GM19455 (cell line): Measurements from ENCODE around the gene NPR3.

Experiments used
- ATAC-seq: cut with Tn5 transposase; IDR thresholded peaks from one replicate; pipeline ENCODE4 v1.9.1; 2021; ENCODE audit not compliant: unreplicated experiment

NPR3 gene, protein sequence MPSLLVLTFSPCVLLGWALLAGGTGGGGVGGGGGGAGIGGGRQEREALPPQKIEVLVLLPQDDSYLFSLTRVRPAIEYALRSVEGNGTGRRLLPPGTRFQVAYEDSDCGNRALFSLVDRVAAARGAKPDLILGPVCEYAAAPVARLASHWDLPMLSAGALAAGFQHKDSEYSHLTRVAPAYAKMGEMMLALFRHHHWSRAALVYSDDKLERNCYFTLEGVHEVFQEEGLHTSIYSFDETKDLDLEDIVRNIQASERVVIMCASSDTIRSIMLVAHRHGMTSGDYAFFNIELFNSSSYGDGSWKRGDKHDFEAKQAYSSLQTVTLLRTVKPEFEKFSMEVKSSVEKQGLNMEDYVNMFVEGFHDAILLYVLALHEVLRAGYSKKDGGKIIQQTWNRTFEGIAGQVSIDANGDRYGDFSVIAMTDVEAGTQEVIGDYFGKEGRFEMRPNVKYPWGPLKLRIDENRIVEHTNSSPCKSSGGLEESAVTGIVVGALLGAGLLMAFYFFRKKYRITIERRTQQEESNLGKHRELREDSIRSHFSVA

DNA sequence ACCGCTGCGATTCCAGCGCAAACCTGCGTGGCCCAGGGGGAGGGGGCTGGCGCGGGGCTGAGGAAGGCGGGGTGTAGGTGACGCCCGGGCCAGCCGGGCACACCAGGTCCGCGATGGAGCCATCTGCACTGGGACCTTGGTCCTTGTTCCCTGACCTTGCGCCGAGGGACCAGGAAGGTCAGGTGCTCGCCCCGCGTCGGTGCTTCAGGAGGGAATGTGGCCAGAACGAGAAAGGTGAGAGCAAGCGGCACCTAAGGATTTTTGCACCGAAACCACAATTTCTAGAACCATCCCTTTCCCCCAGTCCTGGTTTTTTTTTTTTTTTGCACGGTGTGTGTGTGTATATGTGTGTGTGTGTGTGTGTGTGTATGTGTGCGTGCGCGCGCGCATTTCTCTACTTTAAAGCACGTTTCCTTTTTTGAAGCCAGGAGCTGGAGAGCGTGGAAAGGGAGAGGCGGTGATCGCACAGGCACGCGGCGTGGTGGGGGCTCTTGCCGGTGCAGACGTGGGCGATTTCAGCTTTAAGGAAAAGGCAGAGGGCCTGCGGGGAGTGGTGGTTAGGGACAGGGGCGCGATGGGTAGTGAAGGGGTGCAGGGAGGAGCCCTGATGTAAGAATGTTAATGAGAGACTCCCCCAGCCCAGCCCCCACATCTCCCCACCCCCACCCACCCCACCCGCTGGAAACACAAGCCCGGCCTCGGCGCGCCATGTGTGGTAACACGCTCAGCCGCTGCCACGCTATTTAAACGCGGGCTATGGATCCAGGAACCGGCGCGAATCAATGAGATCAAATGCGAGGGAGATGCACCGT lies at the start of gene NPR3:
TSS of gene NPR3 (plus strand) at position 772 of the 812 bp plus-strand sequence. CDS start 456 bp downstream, outside the sequence.
- ATAC-seq = no peak

DNA sequence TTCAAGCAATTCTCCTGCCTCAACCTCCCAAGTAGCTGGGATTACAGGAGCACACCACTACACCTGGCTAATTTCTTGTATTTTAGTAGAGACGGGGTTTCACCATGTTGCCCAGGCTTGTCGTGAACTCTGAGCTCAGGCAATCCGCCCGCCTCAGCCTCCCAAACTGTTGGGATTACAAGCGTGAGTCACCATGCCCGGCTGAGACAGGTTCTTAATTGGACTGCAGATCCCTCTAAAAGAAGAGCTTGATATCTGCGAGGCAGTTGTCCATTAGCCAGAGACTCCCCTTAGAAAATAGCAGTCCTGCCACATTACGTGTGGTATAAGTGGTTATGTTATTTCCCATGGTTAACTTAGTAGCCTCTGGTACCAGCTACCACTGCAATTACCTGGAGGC lies 46.6 kb upstream of the NPR3 start:
- no peak for ATAC-seq

DNA sequence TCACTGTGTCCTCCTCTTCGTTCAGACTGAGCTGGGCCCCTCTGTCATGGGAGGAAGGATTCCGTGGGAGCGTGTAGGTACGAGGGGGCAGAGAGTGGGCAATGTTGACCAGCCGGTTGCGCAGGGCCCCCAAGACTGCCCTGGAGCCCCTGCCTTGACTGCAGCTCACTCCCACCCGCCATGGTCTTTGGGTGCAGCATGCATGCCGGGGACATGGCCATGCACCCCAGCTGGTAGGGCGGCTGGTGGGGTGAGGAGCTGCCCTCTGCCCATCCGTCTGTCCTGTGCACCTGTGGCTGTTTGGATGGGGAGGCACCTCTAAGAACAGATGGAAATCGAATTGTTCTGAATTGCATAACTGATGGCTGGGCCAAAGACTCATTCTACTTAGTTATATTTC lies 42.6 kb upstream of the NPR3 start:
- ATAC-seq = no peak

DNA sequence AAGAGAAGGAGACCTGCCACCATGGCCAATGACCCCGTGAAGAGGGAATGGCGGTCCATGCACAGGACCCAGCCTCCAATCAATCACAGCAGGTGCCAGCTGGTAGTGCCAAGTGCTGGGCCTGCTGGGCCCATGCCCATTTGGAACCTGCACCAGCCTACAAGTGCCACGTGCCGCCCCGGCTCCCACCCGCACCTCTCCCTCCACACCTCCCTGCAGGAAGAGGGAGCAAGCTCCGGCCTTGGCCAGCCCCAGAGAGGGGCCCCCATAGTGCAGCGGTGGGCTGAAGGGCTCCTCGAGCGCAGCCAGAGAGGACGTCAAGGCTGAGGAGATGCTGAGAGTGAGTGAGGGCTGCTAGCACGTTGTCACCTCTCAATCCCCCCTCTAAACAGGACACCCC lies 37.8 kb upstream of the NPR3 start:
- ATAC-seq = no peak

DNA sequence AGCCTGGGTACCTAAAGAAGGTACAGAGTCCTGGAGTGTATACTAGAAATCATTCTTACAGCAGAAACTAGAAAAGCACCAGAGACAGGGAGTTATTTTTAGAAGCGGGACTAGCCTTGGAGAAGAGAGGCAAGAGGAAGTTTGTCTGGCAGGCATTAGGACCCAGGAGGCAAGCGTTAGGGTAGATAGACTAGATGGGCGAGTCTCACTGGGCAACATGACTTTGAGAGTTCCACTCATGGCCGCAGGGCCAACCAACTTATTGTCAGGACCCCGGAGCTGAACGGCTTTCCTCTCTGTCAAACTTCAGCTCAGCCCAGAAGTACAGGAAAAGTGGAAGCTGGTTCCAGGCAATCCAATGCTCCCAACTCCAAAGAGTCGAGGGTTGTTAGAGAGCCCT lies 34.1 kb upstream of the NPR3 start:
- ATAC-seq = no peak

DNA sequence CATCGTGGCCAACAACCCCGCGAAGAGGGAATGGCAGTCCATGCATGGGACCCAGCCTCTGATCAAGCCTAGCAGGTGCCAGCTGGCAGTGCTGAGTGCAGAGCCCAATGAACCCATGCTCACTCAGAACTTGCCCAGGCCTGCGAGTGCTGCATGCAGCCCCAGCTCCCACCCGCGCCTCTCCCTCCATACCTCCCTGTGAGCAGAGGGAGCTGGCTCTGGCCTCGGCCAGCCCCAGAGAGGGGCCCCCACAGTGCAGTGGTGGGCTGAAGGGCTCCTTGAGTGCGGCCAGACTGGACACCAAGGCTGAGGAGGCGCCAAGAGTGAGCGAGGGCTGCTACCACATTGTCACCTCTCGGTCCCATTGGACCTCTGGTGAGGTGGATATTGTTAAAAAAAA lies 32.6 kb upstream of the NPR3 start:
- no peak for ATAC-seq

DNA sequence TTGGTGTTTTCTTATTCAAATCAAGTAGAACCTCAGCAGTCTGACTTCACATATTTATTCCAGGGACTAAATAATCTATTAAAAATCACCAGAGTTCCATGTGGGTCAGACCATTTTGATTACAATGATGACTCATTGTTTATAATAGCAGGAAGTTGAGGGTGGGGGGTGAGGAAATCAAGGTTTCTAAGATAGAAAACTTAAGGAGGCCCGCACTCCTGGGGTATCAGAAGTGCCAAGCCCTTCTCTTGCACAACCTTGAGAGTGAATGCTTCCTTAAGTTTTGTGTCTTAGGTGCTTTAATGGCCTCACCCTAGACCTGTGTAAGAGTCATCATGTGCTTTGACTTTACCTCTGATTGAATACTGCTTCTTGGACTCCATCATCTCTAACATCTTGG lies 31.9 kb upstream of the NPR3 start:
- no peak for ATAC-seq

DNA sequence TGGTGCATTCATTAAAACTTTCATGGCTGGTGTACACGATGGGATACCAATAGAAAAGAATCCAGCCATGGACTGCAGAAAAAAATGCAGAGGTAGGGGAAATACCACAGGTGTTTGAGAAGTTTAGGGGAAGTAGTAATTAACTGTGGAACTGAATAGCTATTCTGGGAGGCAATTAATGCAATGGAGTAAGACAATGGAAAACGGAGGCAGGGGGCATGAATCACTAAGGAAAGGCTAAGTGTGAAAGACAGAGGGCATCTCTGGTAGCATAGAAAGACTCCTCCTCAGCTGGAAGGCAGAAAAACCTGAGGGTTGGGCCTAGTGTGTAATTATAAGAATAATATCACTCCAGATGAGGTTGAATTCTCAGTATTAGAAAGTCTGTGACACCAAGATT lies 30.9 kb upstream of the NPR3 start:
- ATAC-seq = no peak

DNA sequence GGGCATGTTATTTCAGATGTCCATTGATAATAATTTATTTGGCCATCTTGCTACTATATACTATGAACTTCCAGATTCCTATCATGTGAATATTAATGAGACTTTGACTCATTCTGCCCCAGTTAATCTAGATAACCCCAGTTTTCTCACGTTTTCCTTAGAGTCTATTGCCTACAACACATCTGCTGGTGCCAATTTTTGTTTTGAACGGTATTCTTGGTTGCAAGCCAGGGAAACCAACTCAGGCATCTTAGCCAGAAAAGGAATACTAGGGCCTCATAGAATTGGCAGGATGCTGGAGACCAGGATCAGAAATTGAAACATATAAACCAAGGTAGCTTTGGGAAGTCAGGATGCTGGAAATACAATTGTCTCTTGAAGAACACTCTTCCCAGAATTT lies 28.0 kb upstream of the NPR3 start:
- ATAC-seq = no peak

DNA sequence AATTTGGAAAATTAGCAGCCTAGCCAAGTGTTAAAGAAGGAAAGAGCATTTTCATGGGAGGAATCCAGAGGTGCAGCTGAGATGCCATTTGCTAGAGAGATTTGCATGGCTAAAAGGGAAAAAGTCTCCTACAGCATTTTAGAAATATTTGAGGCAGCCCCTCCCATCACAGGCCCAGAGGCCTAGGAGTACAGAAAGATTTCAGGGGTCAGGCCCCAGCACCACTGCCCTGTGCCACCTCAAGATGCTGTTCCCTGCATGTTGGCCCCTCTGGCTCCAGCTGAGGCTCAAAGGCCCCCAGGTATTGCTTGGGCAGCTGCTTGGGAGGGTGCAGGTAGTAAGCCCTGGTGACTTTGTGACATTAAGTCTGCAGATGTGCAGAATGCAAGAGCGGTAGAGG lies 26.9 kb upstream of the NPR3 start:
- ATAC-seq = no peak

DNA sequence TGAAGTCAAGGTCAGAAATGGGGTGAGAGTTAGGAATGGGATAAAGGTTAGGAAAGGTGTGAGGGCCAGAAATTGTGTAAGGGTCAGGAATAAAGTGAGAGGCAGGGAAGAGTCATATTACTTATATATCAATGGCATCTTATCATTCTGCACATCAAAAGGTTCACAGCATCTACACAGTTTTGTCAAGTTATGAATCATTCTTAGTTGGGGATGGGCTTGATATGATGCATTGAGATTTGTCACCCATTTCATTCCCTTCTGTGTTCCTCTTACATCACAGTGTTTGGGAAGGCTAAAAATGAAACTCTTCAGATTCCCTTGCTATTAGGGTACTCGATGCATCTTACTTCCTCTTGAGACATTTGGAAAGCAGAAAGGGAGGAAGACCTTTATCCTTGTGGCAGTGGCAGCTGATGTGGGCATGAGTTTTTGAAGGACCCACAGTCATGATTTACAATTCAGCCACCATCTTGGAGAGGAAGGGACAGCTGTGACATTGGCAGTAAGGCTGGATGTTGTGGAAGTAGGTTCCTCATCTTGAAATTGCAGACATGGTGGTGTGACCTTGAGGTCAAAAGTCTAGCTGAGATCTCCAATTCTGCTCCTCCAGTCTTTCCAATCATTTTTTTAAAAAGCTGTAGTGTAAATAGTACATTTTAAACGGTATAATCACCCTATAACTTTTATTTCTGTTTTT lies 24.2 kb upstream of the NPR3 start:
- ATAC-seq = no peak

DNA sequence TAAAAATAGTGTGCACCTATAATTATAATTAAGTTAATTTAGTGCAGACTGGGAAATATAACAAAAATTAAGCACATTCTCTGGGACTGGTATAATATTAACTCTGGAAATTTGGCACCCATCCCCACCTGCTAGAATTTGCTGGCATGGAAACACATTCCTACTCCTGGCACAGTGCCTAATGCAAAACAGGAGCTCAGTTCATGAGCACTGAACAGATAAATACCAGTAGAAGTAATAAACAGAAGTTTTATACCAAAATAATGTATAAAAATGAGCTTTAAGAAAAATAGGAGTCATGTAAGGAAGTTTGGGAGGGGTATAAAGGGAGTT lies 23.7 kb upstream of the NPR3 start:
- ATAC-seq = no peak

DNA sequence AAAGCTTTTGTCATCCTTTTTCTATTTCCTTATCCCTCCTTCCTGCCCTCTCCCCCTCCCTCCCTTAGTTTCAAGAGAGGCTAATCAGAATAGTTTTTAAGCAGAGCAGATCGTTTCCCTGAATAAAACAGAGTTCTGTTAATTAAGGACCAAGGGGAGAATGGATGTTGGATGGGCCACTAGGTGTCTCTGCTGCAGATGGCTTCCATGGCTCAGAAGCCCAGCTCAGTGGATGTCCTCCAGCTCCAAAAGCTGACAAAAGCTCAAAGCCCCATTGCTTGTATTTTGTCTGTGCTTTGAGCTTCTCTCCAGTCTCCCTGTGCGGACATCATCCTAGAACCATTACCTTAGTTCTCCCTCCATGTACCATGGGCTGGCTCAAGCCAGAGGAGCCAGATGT lies 21.0 kb upstream of the NPR3 start:
- no peak for ATAC-seq

DNA sequence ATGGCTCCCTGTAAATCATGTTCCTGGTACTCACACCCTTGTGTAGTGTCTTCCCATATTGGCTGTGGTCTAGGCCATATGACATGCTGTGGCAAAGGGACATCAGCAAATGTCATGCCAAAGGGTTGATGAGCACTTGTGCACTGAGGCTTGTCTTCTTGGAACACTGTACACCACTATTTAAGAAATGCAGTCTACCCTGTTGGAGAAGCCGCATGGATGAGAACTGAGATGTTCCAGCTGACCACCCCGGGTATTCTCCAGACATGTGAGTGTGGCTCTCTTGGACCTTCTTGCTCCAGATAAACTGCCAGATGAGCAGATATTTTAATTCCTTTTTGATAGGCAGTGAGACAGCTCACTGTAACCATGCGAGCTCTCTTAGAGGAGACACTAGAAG lies 20.5 kb upstream of the NPR3 start:
- ATAC-seq = no peak

DNA sequence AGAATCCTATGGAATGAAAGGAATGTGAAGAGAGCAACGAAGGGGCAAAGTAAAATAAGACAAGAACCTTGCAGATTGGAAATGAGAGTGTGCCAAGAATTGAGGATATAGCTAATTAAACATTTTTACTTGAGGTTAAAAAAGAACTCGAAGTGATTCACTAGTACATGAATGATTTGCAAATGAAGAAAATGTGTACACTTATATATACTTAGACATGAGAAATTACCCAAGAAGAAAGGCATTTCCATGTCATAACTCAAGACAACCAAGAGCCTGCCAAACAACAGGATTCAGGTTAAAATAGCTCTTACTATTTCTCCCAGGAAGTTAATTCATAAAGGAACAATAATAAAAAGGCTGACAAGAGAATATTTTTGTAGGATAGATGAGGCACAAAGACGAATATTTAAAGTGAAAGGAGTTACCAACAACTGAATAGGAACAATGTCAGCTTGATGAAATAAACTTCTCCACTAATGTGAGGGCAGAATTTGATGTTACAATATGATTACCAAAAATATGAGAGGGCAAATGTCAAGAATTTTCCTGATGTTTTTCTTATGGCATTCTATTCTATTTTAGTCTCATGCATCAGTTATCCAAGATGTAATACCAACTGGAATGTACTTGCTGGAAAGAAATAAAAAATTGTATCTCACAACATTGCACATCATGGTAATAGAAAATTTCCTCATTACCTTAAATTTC lies 18.9 kb upstream of the NPR3 start:
- ATAC-seq = no peak

DNA sequence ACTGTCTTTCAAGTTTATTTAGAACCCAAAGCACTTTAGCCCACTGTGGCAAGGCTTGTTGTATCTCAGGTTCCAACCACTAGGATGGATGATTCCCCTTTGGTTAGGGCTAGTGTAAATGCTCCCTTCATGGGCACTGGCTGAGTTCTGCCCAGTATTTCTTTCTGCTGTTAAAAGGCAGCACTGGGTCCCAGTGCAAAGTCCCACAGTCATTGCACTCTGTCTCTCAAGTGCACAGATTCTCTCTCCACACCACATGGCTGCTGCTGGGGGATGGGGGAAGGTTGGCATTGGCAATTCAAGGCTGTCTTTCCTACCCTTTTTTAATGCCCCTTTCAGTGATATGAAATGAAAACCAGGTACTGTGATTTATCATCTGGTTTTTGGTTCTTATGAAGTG lies 7.2 kb upstream of the NPR3 start:
- ATAC-seq = no peak

DNA sequence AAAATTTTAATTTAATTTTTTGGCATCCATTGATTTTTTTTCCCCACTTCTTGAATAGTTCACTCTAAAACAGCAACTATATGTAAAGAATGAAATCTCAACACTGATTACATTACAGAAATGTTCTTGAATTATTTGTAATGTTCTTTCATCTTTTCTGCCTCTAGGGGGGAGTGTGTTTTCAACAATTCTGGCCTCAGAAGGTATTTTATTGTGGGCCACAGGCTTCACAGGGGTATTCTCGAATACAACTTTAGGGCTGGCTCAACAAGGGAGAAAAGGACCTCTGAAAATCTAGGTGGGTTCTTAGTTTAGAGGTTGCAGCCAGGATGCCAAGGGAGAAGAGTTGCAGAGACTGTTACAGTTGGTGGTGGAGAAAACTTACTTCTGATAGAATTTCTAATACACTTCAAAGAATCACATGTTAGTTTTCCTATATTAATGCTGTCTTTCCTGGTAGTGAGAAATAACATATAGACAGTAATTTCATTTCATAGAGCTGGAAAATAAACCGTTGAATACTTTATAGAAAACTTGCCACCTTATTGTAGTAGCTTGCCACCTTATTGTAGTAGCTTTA lies 3.6 kb upstream of the NPR3 start:
- no peak for ATAC-seq

DNA sequence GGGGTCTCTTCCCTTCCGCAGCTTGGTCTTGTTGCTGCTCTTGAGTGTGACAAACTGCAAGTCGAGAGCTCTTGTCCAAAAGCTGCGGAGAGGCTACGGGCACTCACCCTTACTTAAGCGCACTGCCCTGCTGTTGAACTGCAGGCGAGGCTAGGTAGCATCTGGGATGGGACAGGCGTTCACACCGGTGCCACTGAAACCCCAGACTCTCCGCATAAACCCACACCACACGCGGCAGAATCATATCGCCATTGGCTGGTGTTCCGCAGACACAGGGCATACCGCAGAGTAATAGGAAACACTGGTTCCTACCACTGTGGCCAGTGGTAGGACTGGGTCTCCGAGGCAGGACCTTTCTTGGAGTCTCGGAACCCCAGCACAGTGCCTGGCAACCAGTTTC lies 2.2 kb upstream of the NPR3 start:
- ATAC-seq = no peak

DNA sequence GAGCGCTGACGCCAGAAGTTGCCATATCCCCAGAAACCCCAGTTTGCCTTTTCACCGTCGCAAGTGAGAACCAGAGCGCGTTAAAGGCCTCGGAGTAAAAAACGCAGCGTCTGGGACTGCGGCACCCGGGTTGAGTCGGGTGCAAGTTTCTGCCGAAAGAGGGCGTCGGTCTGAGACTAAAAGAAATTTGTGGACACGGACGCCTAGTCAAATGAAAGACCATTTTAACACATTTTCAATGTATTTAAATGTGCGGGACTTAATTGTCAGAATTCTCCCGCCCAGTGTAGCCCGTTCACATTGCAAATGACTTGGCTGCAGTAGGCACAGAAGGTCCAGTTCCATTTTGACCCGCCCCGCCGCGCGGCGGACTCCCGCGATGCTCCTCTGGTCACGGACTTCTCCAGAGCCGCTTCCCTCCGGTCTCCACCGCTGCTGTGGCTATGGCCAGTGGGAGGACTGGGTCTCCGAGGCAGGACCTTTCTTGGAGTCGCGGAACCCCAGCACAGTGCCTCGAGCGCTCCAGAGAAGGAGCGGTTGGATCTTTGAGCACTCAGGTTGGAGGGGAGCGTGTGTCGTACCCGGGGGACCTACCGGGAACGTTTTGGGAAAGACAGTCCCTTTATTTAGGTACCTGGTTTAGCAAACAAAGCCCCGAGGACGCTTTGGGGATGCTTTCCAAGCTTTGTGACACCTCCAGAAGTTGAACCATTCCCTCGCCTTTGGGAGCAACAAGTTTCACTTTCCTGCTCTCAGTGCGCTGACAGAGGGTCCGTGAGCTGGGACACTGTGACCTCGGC lies 1.2 kb upstream of the NPR3 start:
- peak; percentile 59 for ATAC-seq

DNA sequence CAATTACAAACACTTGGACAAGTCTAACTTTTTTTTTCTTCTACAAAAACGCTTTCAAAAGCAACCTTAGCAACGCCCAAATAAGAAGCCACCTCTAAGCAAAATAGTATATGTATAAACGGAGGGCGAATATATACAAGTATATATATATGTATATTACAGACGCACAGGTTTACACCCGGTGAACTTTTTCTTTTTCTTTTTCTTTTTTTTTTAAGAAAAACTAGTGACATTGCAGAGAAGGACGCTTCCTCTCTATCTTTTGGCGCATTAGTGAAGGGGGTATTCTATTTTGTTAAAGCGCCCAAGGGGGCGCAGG lies 200 bp downstream of the NPR3 start:
- no peak for ATAC-seq
